ENCODE results near the gene LAMA2. TPM values are rescaled to one million over a fixed set of nuclear protein-coding genes. Genes with fewer than 3 reads are reported as not detected.

The LAMA2 gene
- total and polyA plus RNA-seq, 2 of the 8 experiments (the other 6 are each of a cell fraction or from before 2014, with no cell fraction given): 1.3 to 3.8 TPM

DNA sequence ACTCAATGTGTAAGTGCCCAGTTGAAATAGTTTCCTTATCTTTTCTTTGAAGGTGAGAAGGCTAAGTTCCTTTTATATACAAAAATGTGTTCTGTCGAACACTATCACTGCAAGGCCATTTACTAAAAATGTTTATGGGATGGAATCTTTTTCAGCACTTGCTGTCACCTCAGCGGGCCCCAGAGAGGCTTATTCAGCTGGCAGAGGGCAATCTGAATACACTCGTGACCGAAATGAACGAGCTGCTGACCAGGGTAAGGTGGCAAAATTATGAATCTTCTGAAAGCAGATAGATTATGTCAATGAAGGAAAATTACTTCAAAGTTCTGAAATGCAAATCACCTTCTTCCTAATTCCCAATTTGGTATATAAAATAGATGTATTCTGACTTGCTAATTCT is 486.8 kb downstream of the LAMA2 start (continued):
- TF ChIP-seq, protein P1, sequence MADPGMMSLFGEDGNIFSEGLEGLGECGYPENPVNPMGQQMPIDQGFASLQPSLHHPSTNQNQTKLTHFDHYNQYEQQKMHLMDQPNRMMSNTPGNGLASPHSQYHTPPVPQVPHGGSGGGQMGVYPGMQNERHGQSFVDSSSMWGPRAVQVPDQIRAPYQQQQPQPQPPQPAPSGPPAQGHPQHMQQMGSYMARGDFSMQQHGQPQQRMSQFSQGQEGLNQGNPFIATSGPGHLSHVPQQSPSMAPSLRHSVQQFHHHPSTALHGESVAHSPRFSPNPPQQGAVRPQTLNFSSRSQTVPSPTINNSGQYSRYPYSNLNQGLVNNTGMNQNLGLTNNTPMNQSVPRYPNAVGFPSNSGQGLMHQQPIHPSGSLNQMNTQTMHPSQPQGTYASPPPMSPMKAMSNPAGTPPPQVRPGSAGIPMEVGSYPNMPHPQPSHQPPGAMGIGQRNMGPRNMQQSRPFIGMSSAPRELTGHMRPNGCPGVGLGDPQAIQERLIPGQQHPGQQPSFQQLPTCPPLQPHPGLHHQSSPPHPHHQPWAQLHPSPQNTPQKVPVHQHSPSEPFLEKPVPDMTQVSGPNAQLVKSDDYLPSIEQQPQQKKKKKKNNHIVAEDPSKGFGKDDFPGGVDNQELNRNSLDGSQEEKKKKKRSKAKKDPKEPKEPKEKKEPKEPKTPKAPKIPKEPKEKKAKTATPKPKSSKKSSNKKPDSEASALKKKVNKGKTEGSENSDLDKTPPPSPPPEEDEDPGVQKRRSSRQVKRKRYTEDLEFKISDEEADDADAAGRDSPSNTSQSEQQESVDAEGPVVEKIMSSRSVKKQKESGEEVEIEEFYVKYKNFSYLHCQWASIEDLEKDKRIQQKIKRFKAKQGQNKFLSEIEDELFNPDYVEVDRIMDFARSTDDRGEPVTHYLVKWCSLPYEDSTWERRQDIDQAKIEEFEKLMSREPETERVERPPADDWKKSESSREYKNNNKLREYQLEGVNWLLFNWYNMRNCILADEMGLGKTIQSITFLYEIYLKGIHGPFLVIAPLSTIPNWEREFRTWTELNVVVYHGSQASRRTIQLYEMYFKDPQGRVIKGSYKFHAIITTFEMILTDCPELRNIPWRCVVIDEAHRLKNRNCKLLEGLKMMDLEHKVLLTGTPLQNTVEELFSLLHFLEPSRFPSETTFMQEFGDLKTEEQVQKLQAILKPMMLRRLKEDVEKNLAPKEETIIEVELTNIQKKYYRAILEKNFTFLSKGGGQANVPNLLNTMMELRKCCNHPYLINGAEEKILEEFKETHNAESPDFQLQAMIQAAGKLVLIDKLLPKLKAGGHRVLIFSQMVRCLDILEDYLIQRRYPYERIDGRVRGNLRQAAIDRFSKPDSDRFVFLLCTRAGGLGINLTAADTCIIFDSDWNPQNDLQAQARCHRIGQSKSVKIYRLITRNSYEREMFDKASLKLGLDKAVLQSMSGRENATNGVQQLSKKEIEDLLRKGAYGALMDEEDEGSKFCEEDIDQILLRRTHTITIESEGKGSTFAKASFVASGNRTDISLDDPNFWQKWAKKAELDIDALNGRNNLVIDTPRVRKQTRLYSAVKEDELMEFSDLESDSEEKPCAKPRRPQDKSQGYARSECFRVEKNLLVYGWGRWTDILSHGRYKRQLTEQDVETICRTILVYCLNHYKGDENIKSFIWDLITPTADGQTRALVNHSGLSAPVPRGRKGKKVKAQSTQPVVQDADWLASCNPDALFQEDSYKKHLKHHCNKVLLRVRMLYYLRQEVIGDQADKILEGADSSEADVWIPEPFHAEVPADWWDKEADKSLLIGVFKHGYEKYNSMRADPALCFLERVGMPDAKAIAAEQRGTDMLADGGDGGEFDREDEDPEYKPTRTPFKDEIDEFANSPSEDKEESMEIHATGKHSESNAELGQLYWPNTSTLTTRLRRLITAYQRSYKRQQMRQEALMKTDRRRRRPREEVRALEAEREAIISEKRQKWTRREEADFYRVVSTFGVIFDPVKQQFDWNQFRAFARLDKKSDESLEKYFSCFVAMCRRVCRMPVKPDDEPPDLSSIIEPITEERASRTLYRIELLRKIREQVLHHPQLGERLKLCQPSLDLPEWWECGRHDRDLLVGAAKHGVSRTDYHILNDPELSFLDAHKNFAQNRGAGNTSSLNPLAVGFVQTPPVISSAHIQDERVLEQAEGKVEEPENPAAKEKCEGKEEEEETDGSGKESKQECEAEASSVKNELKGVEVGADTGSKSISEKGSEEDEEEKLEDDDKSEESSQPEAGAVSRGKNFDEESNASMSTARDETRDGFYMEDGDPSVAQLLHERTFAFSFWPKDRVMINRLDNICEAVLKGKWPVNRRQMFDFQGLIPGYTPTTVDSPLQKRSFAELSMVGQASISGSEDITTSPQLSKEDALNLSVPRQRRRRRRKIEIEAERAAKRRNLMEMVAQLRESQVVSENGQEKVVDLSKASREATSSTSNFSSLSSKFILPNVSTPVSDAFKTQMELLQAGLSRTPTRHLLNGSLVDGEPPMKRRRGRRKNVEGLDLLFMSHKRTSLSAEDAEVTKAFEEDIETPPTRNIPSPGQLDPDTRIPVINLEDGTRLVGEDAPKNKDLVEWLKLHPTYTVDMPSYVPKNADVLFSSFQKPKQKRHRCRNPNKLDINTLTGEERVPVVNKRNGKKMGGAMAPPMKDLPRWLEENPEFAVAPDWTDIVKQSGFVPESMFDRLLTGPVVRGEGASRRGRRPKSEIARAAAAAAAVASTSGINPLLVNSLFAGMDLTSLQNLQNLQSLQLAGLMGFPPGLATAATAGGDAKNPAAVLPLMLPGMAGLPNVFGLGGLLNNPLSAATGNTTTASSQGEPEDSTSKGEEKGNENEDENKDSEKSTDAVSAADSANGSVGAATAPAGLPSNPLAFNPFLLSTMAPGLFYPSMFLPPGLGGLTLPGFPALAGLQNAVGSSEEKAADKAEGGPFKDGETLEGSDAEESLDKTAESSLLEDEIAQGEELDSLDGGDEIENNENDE (IDR thresholded peaks at IDR 0.05; ENCODE audit: insufficient replicate concordance, low read length): no peak
- TF ChIP-seq, protein P2, sequence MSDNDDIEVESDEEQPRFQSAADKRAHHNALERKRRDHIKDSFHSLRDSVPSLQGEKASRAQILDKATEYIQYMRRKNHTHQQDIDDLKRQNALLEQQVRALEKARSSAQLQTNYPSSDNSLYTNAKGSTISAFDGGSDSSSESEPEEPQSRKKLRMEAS (IDR thresholded peaks at IDR 0.05): no peak
- TF ChIP-seq TEAD4 (IDR thresholded peaks at IDR 0.05; ENCODE audit: low read depth, low read length) (no peak), RNF2 (IDR thresholded peaks at IDR 0.05; ENCODE audit: borderline replicate concordance, low read depth, low read length, missing control alignments, poor library complexity, severe bottlenecking) (no peak), POU5F1 (IDR thresholded peaks at IDR 0.05; ENCODE audit: low read depth, low read length) (no peak)
